NCI-H524 treated with DMSO at 0.1 percent for 48 hours (cell line): ENCODE data around the gene PCGF1.
"Not testable (repeated sequence)": the region's sequence is repeated elsewhere in the genome, so short reads cannot be mapped to it uniquely, and the experiment has no call there.

Experiments
- DNase-seq: peaks from one replicate; lab custom pipeline; 2025; lab: John Stamatoyannopoulos, UW

PCGF1 gene

GRCh38 chr2:74499267-74499939 lies 8.1 kb downstream of the PCGF1 start, which contains the start of gene LBX2:
Gene LBX2 (minus strand): TSS chr2:74499603. CDS start chr2:74499537, 66 bp downstream.
- DNase-seq, result no peak

GRCh38 chr2:74498500-74499266 lies 8.8 kb downstream of the PCGF1 start:
- DNase-seq, result no peak

GRCh38 chr2:74497777-74498499 lies 9.6 kb downstream of the PCGF1 start:
- DNase-seq, result no peak

- DNase-seq, result no peak
Measured at GRCh38 chr2:74496997-74497776, 10.3 kb downstream of the PCGF1 start.

GRCh38 chr2:74495440-74495839 lies 12.1 kb downstream of the PCGF1 start:
- no peak for DNase-seq

GRCh38 chr2:74493546-74493945 lies 13.9 kb downstream of the PCGF1 start:
- no peak for DNase-seq

GRCh38 chr2:74491648-74492544 lies 15.6 kb downstream of the PCGF1 start:
- DNase-seq, result no peak

GRCh38 chr2:74489906-74490305 lies 17.6 kb downstream of the PCGF1 start:
- no peak for DNase-seq

GRCh38 chr2:74488643-74489481 lies 18.6 kb downstream of the PCGF1 start:
- no peak for DNase-seq

GRCh38 chr2:74486141-74486540 lies 21.4 kb downstream of the PCGF1 start:
- DNase-seq, result no peak

- not testable (repeated sequence) for DNase-seq
Measured at GRCh38 chr2:74483675-74484164, 23.8 kb downstream of the PCGF1 start.

- peak; percentile 85 for DNase-seq
Measured at GRCh38 chr2:74482801-74483674, 24.5 kb downstream of the PCGF1 start, which contains the start of the genes CCDC142 and TTC31. Gene CCDC142 (minus strand): TSS chr2:74482998. CDS start chr2:74482837, 161 bp downstream. Gene TTC31 (plus strand): TSS chr2:74483081. CDS start chr2:74483096, 15 bp downstream.

- DNase-seq, result no peak
Measured at GRCh38 chr2:74481961-74482800, 25.3 kb downstream of the PCGF1 start.

GRCh38 chr2:74481431-74481830 lies 26.1 kb downstream of the PCGF1 start:
- DNase-seq, result no peak

- no peak for DNase-seq
Measured at GRCh38 chr2:74474899-74475298, 32.6 kb downstream of the PCGF1 start.

GRCh38 chr2:74474481-74474880 lies 33.0 kb downstream of the PCGF1 start:
- DNase-seq, result no peak

- DNase-seq, result no peak
Measured at GRCh38 chr2:74472945-74473258, 34.6 kb downstream of the PCGF1 start.
